GM12878 (cell line): ENCODE data around the gene CBR3. TPM values are rescaled to one million over a fixed set of nuclear protein-coding genes. Genes with fewer than 3 reads are reported as not detected.

Experiments
- ATAC-seq: fragments of 200-7000 bp; cut with Tn5 transposase; 3 replicates; pipeline ENCODE4 v1.9.1; 2020; ENCODE audit warnings: mild to moderate bottlenecking, moderate library complexity
- BruUV-seq: library from RNA; stranded (reverse); fragments of 400-500 nt; replicated peaks from 2 replicates; lab custom pipeline; 2021; lab: Mats Ljungman, UMichigan
- CTCF ChIA-PET: fragments of 300-600 bp; sonication (Branson Sonifier 250); formaldehyde crosslinking; extraction: SDS; loops from one replicate; lab custom pipeline; 2021; ENCODE audit warnings: inconsistent platforms; lab: Yijun Ruan, JAX
- POLR2A ChIA-PET: fragments of 350-600 bp; formaldehyde crosslinking; extraction: SDS; loops from one replicate; lab custom pipeline; 2021; ENCODE audit warnings: inconsistent platforms; lab: Charles Lee
- RAD21 ChIA-PET: fragments of 300-600 bp; sonication (Branson Sonifier 250); formaldehyde crosslinking; loops from one replicate; lab custom pipeline; 2023; ENCODE audit warnings: antibody characterized with exemption; ENCODE audit not compliant: unreplicated experiment; lab: Charles Lee
- SMC1A ChIA-PET: fragments of 300-600 bp; sonication (Branson Sonifier 250); formaldehyde crosslinking; loops from one replicate; lab custom pipeline; 2023; ENCODE audit not compliant: unreplicated experiment, uncharacterized antibody; lab: Charles Lee
- DNase-seq: peaks from one replicate; pipeline ENCODE4 v3.0.0-alpha.2; 2011; ENCODE audit warnings: low read depth, low spot score
- FAIRE-seq: peaks from 3 replicates; lab custom pipeline; 2011; peaks lifted over from hg19 to GRCh38; lab: Jason Lieb, UNC
- H2AFZ ChIP-seq: 2 replicates; pipeline ENCODE4 v1.6.0; 2011; ENCODE audit warnings: low read depth, low read length, control low read depth; ENCODE audit not compliant: control insufficient read depth
- H3K27ac ChIP-seq: 2 replicates; pipeline ENCODE4 v1.5.1; 2011; ENCODE audit warnings: control low read depth; ENCODE audit not compliant: control insufficient read depth, insufficient read depth
- H3K27me3 ChIP-seq, 2 experiments: replicated peaks in 1 of 2; 2 replicates each; pipeline versions ENCODE4 v1.6.0 to v1.6.1; 2011; ENCODE audit warnings: low read length in 1 of 2; ENCODE audit not compliant: control insufficient read depth in 2 of 2, insufficient read depth in 2 of 2
- H3K36me3 ChIP-seq, 2 experiments: 2 replicates each; pipeline ENCODE4 v1.5.1; 2011; ENCODE audit warnings: low read length in 1 of 2; ENCODE audit not compliant: control insufficient read depth in 2 of 2, insufficient read depth in 2 of 2
- H3K4me1 ChIP-seq: 2 replicates; pipeline ENCODE4 v1.6.1; 2011; ENCODE audit warnings: mild to moderate bottlenecking, low read length, moderate library complexity, mixed read lengths; ENCODE audit not compliant: control insufficient read depth, insufficient read depth
- H3K4me2 ChIP-seq: 2 replicates; pipeline ENCODE4 v1.6.0; 2011; ENCODE audit warnings: control low read depth; ENCODE audit not compliant: control insufficient read depth, insufficient read depth
- H3K4me3 ChIP-seq: fragments of 200-600 bp; sonication (generic); 2 replicates; pipeline ENCODE4 v1.5.1; 2016
- H3K79me2 ChIP-seq: 2 replicates; pipeline ENCODE4 v1.6.0; 2011; ENCODE audit warnings: low read length; ENCODE audit not compliant: control insufficient read depth, insufficient read depth
- H3K9ac ChIP-seq: 2 replicates; pipeline ENCODE4 v1.8.0; 2011; ENCODE audit warnings: low read length, control low read depth, mixed read lengths; ENCODE audit not compliant: control insufficient read depth, insufficient read depth
- H3K9me3 ChIP-seq: replicated peaks from 3 replicates; pipeline ENCODE4 v1.5.1; 2011; ENCODE audit warnings: mild to moderate bottlenecking, low read length; ENCODE audit not compliant: control insufficient read depth, insufficient read depth
- H4K20me1 ChIP-seq: 2 replicates; pipeline ENCODE4 v1.6.0; 2011; ENCODE audit not compliant: control insufficient read depth, insufficient read depth
- ATF2 ChIP-seq: IDR thresholded peaks from 2 replicates; pipeline ENCODE4 v1.6.1; 2012; ENCODE audit warnings: low read length, inconsistent platforms
- BRCA1 ChIP-seq: IDR thresholded peaks from 2 replicates; pipeline ENCODE4 v1.6.1; 2011; ENCODE audit warnings: low read depth, low read length, improper control_type of control experiment
- E2F4 ChIP-seq: IDR thresholded peaks from 2 replicates; pipeline ENCODE4 v1.6.1; 2012; ENCODE audit warnings: low read depth, low read length, improper control_type of control experiment
- EP300 ChIP-seq, 2 experiments: fragments of 150-350 bp in 1 of 2; IDR thresholded peaks; 2 replicates each; pipeline ENCODE4 v1.6.1; 2011 to 2012; ENCODE audit warnings: low read depth in 2 of 2, low read length in 2 of 2, borderline replicate concordance in 1 of 2, improper control_type of control experiment in 1 of 2, inconsistent platforms in 1 of 2; ENCODE audit not compliant: control insufficient read depth in 1 of 2
- FOXK2 ChIP-seq: fragments of 450-650 bp; IDR thresholded peaks from 2 replicates; pipeline ENCODE4 v1.6.1; 2017; ENCODE audit warnings: mild to moderate bottlenecking, moderate library complexity
- HSF1 ChIP-seq: fragments of 150-350 bp; IDR thresholded peaks from 2 replicates; pipeline ENCODE4 v1.6.1; 2014; ENCODE audit warnings: mild to moderate bottlenecking, low read depth, low read length
- KDM1A ChIP-seq: fragments of 200-600 bp; sonication (generic); IDR thresholded peaks from 2 replicates; pipeline ENCODE4 v1.6.1; 2016; ENCODE audit warnings: borderline replicate concordance
- MEF2A ChIP-seq: IDR thresholded peaks from 2 replicates; pipeline ENCODE4 v1.6.1; 2011; ENCODE audit warnings: low read depth, mild to moderate bottlenecking, low read length, moderate library complexity; ENCODE audit not compliant: insufficient read depth
- RCOR1 ChIP-seq: conservative IDR thresholded peaks from 2 replicates; pipeline ENCODE4 v1.6.1; 2012; ENCODE audit warnings: low read depth, low read length, improper control_type of control experiment
- SPI1 ChIP-seq: IDR thresholded peaks from 2 replicates; pipeline ENCODE4 v1.6.1; 2011; ENCODE audit warnings: low read depth, mild to moderate bottlenecking, low read length, moderate library complexity, borderline replicate concordance; ENCODE audit not compliant: insufficient read depth
- TAF1 ChIP-seq: IDR thresholded peaks from 2 replicates; pipeline ENCODE4 v1.6.1; 2011; ENCODE audit warnings: mild to moderate bottlenecking, low read depth, low read length, borderline replicate concordance
- ZNF217 ChIP-seq: fragments of 450-650 bp; IDR thresholded peaks from 2 replicates; pipeline ENCODE4 v1.6.1; 2017; ENCODE audit warnings: antibody characterized with exemption, mild to moderate bottlenecking
- ZNF24 ChIP-seq: fragments of 450-650 bp; IDR thresholded peaks from 2 replicates; pipeline ENCODE4 v1.6.1; 2017; ENCODE audit warnings: antibody characterized with exemption, mild to moderate bottlenecking
- ZNF384 ChIP-seq: IDR thresholded peaks from 2 replicates; pipeline ENCODE4 v1.6.1; 2012; ENCODE audit warnings: low read depth, mild to moderate bottlenecking, low read length, improper control_type of control experiment, borderline replicate concordance
- WGBS: methylation state at CpG from one replicate; pipeline ENCODE4 v1.1.6; 2016; ENCODE audit warnings: low lambda C conversion rate; ENCODE audit not compliant: insufficient replicate concordance, insufficient coverage; ENCODE audit errors: missing lambda C conversion rate; 5-methylcytosine and 5-hydroxymethylcytosine counted together
- in situ Hi-C: fragments of 300-500 bp; cut with MboI; formaldehyde crosslinking; loops from 9 replicates; pipeline ENCODE4 v1.14.3; 2018; ENCODE audit warnings: mixed read lengths
- intact Hi-C: fragments of 100-400 bp; cut with micrococcal nuclease; formaldehyde crosslinking; loops from one replicate; pipeline ENCODE4 v1.14.2; 2022; ENCODE audit not compliant: unreplicated experiment
- polyA plus RNA-seq, 11 experiments: library from polyadenylated mRNA; depleted of rRNA in 4 of 11; unstranded in 6 of 11; stranded (reverse) in 5 of 11; fragments of >200 nt; fragmentation: Nextera tagmentation in 4 of 11; fragmentation: Illumina TruSeq in 1 of 11; extraction: Ambion mirVana in 4 of 11; extraction: Trizol in 1 of 11; gene quantifications; 1 replicate in 1 of 11; 2 replicates in 10 of 11; pipeline versions ENCODE4 v1.2.1 to v1.2.3, GENCODE V29; 2011 to 2016; ENCODE audit warnings: inconsistent platforms in 2 of 11, missing spikeins in 2 of 11, low read depth in 1 of 11
- total RNA-seq, 4 experiments: library from RNA; depleted of rRNA in 3 of 4; stranded (reverse); fragments of >200 nt in 3 of 4; fragmentation: Illumina TruSeq in 1 of 4; extraction: Trizol in 1 of 4; gene quantifications; 2 replicates each; pipeline versions ENCODE4 v1.2.1 to v1.2.3, GENCODE V29; 2013 to 2021
- TF ChIP-seq, protein P1 (sequence below): fragments of 450-650 bp; IDR thresholded peaks from 2 replicates; pipeline ENCODE4 v1.6.1; 2016; ENCODE audit warnings: mild to moderate bottlenecking

The CBR3 gene
- total and polyA plus RNA-seq, 10 of the 15 experiments (the other 5 are each of a cell fraction or from before 2014, with no cell fraction given), result 0.48 to 17.2 (median 11.2) TPM

- SMC1A ChIA-PET, result no interaction called here
- Histone ChIP-seq H3K27ac (no peak overlapping the region), H3K4me1 (no peaks in the 10 kb centered on the region), H3K36me3 (no peaks in the 10 kb centered on the region), H3K4me3 (no peak overlapping the region), H2AFZ (no peak overlapping the region), H3K79me2 (no peaks in the 10 kb centered on the region), H4K20me1 (no peaks in the 10 kb centered on the region), H3K9me3 (no peaks in the 10 kb centered on the region), H3K9ac (no peak overlapping the region), H3K27me3 (no peaks in the 10 kb centered on the region), H3K4me2 (no peak overlapping the region)
- CTCF ChIA-PET, result interaction anchor here (1.1 kb wide), 1 partner anchor 9 kb away, joined by 4 read pairs; no protein-coding TSS in a partner anchor
- WGBS, result 72% methylated on average over 3 of the region's 3 CpGs
- RAD21 ChIA-PET, result no interaction called here
- FAIRE-seq (no peak), ATAC-seq (no peak), DNase-seq (no peak)
- BruUV-seq, result no TSS peak
- intact Hi-C loops (no loop called here), in situ Hi-C loops (no loop called here)
- POLR2A ChIA-PET, result no interaction called here
- TF ChIP-seq RCOR1 (no peak), KDM1A (no peak), EP300 (IDR thresholded peaks at IDR 0.05; ENCODE audit: borderline replicate concordance in 1 of 2, control insufficient read depth in 1 of 2, low read depth in 2 of 2, low read length in 2 of 2) (no peak), ZNF24 (no peak), ATF2 (no peak), E2F4 (no peak), TAF1 (no peak), HSF1 (no peak), ZNF384 (no peak), ZNF217 (no peak), SPI1 (no peak), BRCA1 (no peak), FOXK2 (no peak), MEF2A (no peak)
- TF ChIP-seq, protein P1, sequence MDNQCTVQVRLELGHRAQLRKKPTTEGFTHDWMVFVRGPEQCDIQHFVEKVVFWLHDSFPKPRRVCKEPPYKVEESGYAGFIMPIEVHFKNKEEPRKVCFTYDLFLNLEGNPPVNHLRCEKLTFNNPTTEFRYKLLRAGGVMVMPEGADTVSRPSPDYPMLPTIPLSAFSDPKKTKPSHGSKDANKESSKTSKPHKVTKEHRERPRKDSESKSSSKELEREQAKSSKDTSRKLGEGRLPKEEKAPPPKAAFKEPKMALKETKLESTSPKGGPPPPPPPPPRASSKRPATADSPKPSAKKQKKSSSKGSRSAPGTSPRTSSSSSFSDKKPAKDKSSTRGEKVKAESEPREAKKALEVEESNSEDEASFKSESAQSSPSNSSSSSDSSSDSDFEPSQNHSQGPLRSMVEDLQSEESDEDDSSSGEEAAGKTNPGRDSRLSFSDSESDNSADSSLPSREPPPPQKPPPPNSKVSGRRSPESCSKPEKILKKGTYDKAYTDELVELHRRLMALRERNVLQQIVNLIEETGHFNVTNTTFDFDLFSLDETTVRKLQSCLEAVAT, result no peak
- TF ChIP-seq, all 136 proteins: peak for 0
Measured at GRCh38 chr21:36194024-36194423, 59.1 kb downstream of the CBR3 start.
